HG03139 (cell line): ENCODE data around the gene SDC3.

Experiments
- ATAC-seq: cut with Tn5 transposase; IDR thresholded peaks from one replicate; pipeline ENCODE4 v1.9.1; 2021; ENCODE audit not compliant: unreplicated experiment

Gene SDC3

GRCh38 chr1:30855686-30856259 lies 52.8 kb downstream of the SDC3 start:
- ATAC-seq = no peak

- ATAC-seq = no peak
These were observed 55.2 kb downstream of the SDC3 start for GRCh38 chr1:30853350-30853749.

- no peak for ATAC-seq
These were observed 56.5 kb downstream of the SDC3 start for GRCh38 chr1:30852026-30852425.

GRCh38 chr1:30851286-30851685 lies 57.3 kb downstream of the SDC3 start:
- no peak for ATAC-seq

- ATAC-seq = no peak
These were observed 58.0 kb downstream of the SDC3 start for GRCh38 chr1:30850607-30851006.

- ATAC-seq = no peak
These were observed 60.4 kb downstream of the SDC3 start for GRCh38 chr1:30848130-30848529.

GRCh38 chr1:30847358-30847972 lies 61.1 kb downstream of the SDC3 start:
- ATAC-seq = no peak

- ATAC-seq = no peak
These were observed 62.0 kb downstream of the SDC3 start for GRCh38 chr1:30846587-30846986.

- no peak for ATAC-seq
These were observed 62.7 kb downstream of the SDC3 start for GRCh38 chr1:30845904-30846290.

GRCh38 chr1:30845237-30845903 lies 63.2 kb downstream of the SDC3 start:
- ATAC-seq = no peak

- ATAC-seq = no peak
These were observed 63.9 kb downstream of the SDC3 start for GRCh38 chr1:30844631-30845030.

- no peak for ATAC-seq
These were observed 65.7 kb downstream of the SDC3 start for GRCh38 chr1:30842697-30843354.

- no peak for ATAC-seq
These were observed 67.5 kb downstream of the SDC3 start for GRCh38 chr1:30840904-30841598.

GRCh38 chr1:30839827-30840359 lies 68.7 kb downstream of the SDC3 start:
- no peak for ATAC-seq

- no peak for ATAC-seq
These were observed 69.6 kb downstream of the SDC3 start for GRCh38 chr1:30838996-30839395.

- no peak for ATAC-seq
These were observed 70.9 kb downstream of the SDC3 start for GRCh38 chr1:30837653-30838052.

GRCh38 chr1:30834253-30834652 lies 74.3 kb downstream of the SDC3 start:
- ATAC-seq = no peak

GRCh38 chr1:30830537-30830936 lies 78.0 kb downstream of the SDC3 start:
- no peak for ATAC-seq

GRCh38 chr1:30829889-30830288 lies 78.7 kb downstream of the SDC3 start:
- ATAC-seq = no peak

GRCh38 chr1:30824736-30825429 lies 83.7 kb downstream of the SDC3 start:
- ATAC-seq = no peak
